ENCODE results near the gene H1-8.
"Not testable (repeated sequence)": the region's sequence is repeated elsewhere in the genome, so short reads cannot be mapped to it uniquely, and the experiment has no call there.

H1-8 gene

GRCh38 chr3:129531699-129532098 lies 11.3 kb upstream of the H1-8 start:
- in situ Hi-C loops (cut with MboI; ENCODE audit: low sequenced_read_pairs): no loop called here

- in situ Hi-C loops (cut with MboI; ENCODE audit: low sequenced_read_pairs): no loop called here
Measured at GRCh38 chr3:129532261-129532660, 10.7 kb upstream of the H1-8 start.

- in situ Hi-C loops (cut with MboI; ENCODE audit: low sequenced_read_pairs): no loop called here
Measured at GRCh38 chr3:129533406-129533805, 9.6 kb upstream of the H1-8 start.

DNA sequence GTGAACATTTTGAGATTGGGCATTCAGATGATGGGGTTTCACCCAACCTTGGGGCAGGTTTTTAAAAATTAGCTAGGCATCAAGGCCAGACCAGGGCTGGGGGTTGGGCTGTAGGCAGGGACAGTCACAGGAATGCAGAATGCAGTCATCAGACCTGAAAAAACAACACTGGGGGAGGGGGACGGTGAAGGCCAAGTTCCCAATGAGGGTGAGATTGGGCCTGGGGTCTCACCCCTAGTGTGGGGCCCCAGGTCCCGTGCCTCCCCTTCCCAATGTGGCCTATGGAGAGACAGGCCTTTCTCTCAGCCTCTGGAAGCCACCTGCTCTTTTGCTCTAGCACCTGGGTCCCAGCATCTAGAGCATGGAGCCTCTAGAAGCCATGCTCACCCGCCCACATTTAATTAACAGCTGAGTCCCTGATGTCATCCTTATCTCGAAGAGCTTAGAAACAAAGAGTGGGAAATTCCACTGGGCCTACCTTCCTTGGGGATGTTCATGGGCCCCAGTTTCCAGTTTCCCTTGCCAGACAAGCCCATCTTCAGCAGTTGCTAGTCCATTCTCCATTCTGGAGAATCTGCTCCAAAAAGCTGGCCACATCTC lies 8.4 kb upstream of the H1-8 start:
- in situ Hi-C loops (cut with MboI; ENCODE audit: low sequenced_read_pairs): no loop called here

GRCh38 chr3:129535075-129535474 lies 7.9 kb upstream of the H1-8 start:
- in situ Hi-C loops (cut with MboI; ENCODE audit: low sequenced_read_pairs): no loop called here

DNA sequence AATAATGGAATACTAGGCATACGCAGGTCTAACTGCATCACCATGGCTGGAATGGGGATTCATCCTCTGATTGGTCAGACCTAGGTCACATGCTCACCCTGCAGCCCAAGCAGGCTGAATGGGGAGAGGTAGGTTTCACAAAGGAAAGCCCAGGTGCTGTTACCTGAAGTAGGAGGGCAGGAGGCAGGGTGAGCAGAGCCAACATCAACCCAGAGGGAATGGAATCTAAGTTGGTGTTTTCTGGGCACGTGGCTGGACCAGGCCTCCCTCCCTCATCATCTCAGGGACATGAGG lies 6.7 kb upstream of the H1-8 start:
- in situ Hi-C loops (cut with MboI; ENCODE audit: low sequenced_read_pairs): no loop called here

- in situ Hi-C loops (cut with MboI; ENCODE audit: low sequenced_read_pairs): no loop called here
Measured at GRCh38 chr3:129536804-129537203, 6.2 kb upstream of the H1-8 start.

- in situ Hi-C loops (cut with MboI; ENCODE audit: low sequenced_read_pairs): no loop called here
Measured at GRCh38 chr3:129539206-129539605, 3.8 kb upstream of the H1-8 start.

DNA sequence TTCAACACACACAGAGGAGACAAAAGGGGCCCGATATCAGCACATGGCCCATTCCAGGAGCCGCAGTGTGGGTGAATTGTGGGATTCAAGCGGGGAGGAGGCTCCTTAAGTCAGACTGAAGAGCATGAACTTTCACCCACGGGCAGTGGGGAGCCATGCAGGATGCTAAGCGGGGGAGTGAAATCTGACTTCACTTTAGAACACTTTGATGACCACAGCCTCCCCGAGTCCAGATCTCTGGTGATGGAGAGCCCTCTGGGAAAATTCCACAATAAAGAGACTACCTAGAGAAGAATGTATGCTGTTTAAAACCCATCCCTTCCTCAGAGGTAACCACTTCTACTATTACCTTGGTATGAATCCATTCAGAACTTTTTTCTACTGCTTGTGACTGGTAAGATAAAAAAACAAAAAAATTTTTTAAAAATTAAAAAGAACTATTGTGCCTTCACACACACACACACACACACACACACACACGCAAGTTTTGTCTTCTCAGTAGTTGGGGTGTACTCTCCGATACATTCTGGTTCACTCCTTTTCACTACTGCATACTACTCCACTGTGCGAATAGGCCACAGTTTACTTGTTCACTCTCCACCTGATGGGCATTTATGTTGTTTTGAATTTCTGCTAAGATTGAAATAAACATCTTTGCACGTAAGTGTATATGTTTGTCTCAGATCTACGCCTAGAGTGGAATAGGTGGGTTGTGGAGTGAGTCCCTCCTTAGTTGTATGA lies 2.0 kb upstream of the H1-8 start:
- in situ Hi-C loops (cut with MboI; ENCODE audit: low sequenced_read_pairs): no loop called here

GRCh38 chr3:129542747-129543146 lies 228 bp upstream of the H1-8 start:
- in situ Hi-C loops (cut with MboI; ENCODE audit: low sequenced_read_pairs): no loop called here

DNA sequence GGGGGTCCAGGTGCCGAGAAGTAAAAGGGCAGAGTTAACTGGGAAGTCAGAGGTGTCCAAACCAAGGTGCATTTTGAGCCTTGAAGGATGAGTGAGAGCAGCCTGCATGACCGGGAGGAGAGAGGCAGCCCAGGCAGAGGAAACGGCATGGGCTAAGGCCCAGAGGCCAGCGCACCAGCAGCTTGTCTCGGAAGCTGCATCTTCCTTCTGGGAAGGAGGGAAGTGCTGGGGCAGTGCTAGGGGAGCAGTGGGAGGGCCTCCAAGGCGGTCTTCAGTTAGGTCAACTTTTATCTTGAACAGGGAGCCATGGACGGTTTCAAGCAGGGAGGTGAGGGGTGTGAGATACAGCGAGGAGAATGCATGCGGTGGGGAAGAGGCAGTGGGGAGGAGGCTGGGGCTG lies 1.0 kb downstream of the H1-8 start:
- in situ Hi-C loops (cut with MboI; ENCODE audit: low sequenced_read_pairs): no loop called here

- in situ Hi-C loops (cut with MboI; ENCODE audit: low sequenced_read_pairs): not testable (repeated sequence)
Measured at GRCh38 chr3:129545951-129546350, 3.0 kb downstream of the H1-8 start.

DNA sequence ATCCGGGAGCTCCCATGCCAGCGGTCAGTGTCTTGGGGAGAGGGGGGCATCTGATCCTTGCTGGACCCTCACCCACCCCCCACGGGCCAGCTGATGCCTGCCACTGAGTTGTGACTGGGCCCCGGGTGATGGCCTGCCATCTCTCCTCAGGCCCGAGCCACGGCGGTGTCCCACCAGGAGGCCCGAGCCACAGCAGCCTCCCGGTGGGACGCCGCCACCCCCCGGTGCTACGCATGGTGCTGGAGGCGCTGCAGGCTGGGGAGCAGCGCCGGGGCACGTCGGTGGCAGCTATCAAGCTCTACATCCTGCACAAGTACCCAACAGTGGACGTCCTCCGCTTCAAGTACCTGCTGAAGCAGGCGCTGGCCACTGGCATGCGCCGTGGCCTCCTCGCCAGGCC lies 4.3 kb downstream of the H1-8 start:
- in situ Hi-C loops (cut with MboI; ENCODE audit: low sequenced_read_pairs): no loop called here

- in situ Hi-C loops (cut with MboI; ENCODE audit: low sequenced_read_pairs): no loop called here
Measured at GRCh38 chr3:129548104-129548965, 5.4 kb downstream of the H1-8 start.

DNA sequence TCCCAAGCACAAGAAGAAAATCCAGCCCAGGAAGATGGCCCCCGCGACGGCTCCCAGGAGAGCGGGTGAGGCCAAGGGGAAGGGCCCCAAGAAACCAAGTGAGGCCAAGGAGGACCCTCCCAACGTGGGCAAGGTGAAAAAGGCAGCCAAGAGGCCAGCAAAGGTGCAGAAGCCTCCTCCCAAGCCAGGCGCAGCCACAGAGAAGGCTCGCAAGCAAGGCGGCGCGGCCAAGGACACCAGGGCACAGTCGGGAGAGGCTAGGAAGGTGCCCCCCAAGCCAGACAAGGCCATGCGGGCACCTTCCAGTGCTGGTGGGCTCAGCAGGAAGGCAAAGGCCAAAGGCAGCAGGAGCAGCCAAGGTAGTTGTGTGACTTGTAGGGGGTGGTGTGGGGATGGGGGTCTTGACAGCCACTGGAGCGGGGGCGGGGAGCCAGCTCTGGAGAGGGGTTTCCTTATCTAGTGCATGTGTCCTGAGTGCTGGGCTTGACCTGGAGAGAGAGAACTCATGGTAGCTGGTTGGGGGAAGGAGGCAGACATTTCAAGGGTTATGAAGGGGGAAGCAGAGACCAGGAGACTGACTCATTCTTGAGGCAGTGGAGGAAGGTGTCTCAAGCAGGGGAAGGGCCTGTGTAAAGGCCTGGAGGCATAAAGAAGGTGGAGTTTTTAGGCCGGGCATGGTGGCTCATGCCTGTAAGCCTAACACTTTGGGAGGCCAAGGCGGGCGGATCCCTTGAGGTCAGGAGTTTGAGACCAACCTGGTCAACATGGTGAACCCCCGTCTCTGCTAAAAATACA lies 6.2 kb downstream of the H1-8 start:
- in situ Hi-C loops (cut with MboI; ENCODE audit: low sequenced_read_pairs): no loop called here

DNA sequence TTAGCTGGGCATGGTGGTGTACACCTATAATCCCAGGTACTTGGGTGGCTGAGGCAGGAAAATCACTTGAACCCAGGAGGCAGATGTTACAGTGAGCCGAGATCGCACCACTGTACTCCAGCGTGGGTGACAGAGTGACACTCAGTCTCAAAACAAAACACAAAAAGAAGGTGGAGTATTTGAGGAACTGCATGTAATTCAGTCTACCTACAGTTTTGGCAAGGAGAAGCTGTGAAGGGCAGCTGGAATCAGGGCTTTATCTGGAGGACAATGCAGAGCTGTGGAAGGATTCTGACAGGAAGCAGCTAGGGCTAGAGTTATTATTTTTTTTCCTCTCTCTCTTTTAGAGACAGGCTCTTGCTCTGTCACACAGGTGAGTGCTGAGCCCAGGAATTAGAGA lies 6.8 kb downstream of the H1-8 start:
- in situ Hi-C loops (cut with MboI; ENCODE audit: low sequenced_read_pairs): no loop called here

DNA sequence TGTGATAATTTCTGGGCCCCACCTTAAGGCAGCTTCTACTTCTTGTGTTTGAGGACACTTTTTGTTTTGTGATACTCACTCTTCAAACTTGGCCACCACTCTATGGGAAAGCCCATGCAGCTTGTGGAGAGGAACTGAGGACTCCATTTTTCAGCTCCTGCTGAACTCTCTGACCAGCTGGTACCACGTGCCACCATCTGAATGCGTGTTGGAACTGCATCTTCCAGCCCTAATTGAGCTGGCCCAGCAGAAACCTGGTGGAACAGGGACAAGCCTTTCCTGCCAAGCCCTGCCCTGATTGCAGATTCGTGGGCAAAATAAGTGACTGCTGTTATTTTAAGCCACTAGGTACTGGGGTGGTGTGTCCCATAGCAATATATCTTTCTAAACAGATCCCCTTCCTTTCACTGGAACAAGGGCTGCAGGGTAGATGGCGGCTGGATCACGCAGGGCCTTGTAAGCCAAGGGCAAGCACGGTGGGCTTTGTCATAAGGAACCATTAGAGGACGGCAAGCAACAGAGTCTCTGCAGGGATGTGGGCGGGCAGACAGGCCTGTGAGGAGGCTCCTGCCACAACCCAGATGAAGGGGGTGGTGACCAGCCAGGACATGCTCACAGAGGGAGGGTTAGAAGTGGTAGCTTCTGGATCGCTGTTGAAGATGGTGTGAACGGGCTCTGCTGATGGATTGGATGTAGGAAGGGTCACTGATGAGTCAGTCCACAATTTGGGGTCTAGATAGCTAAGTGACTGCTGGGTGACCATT lies 9.5 kb downstream of the H1-8 start:
- in situ Hi-C loops (cut with MboI; ENCODE audit: low sequenced_read_pairs): no loop called here

DNA sequence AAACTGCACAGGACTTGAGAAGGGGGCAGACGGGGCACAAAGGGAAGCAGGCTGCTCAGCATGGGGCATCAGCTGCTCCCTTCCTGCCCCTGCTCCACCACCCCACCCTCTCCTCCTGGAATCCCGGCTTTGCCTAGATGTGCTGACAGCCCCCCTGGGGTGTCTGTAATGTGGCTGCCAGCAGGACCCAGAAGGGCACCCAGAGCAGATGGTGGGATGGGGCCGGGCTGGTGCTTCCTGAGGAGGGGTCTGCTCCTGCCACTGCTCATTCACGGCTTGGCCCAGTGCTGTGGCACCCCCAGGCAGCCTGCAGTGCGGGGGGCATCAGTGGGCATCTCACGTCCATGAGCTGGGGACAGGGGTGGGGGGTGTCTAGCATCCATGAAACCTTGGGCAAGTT lies 10.2 kb downstream of the H1-8 start:
- in situ Hi-C loops (cut with MboI; ENCODE audit: low sequenced_read_pairs): no loop called here

DNA sequence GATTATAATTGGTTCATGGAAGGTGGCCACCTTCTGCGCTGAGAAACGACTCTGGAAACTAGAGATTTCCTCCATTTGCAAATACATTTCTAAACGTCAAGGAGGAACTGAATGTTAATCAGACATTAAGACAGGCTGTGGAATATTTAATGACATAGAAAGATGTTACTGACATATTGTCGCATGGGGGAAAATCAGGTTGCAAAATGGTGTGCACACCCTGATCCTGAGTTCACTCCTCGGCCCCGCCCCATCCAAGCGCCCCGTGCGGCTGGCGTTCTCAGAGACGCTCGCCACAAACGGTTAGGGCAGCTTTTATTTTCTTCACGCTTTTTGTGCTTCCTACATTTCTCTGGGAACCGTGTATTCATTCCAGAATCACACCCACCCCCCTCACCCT lies 10.7 kb downstream of the H1-8 start:
- in situ Hi-C loops (cut with MboI; ENCODE audit: low sequenced_read_pairs): no loop called here

DNA sequence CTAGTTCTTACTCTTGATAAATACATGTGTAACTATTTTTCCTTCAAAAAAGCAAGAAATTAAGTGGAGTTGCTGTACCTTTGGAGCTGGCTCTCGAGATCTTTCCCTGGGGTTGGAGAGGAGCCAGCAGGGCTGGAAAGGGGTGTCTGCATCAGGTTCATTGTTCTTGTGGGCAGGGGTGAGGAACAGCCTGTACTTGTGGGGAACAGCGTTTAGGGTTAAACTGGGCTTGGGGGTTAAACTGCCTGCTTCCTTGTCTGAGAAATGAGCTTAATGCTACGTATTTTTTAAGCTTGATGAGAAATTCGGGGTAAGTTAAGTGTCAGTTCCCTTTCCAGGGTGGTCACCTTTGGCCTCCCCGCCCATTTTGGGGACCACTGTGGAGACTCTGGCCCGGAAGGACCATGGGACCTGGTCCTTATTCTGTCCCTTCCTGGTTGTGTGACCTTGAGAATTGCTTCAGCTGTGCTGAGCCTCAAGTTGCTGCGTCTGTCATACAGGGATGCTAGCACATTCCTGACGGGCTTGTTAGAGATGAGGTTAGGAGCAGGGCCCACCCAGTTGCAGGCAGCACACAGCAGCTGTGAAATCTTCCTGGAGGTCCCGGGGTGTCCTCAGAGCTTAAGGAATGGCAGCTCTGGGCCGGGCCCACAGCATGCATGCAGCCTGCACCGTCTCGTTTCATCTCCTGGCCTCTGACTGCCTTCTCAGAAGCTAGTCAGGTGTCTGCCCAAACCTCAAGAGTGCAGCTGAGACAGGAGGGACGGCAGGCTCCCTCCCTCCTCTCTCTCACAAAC lies 11.6 kb downstream of the H1-8 start:
- in situ Hi-C loops (cut with MboI; ENCODE audit: low sequenced_read_pairs): no loop called here

All from HL-60/S4 treated with retinoic acid at 250 ng/mL for 4 days and 3 days (cell line).